ENCODE measurements around the gene PIGR. TPM values are rescaled to one million over a fixed set of nuclear protein-coding genes. Genes with fewer than 3 reads are reported as not detected.

PIGR gene
- polyA plus RNA-seq, 1 of the 3 experiments (the other 2 are of a cell fraction): not detected

DNA sequence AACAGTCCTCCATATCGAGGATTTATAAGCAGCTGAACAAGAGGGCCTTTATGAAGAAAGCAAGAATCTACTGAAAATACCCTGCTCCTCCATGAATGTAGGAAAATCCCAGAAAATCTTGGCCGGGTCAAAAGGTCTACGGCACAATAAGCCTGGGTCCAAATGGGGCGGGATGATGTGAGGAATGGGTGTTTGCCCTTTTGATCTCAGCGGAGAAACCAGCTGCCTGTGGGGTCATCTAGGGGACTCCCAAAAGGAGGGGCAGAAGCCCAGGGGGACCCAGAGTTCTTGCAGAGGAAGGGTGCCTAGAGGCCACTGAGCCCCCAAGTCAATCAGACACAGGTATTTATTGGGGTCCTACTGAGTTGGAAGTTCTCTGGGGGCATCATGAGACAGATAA, 11.4 kb upstream of the PIGR start:
- H3K9ac ChIP-seq: no peak overlapping the region
- ChIA-PET CTCF (interaction anchor here (1.0 to 1.4 kb wide), 3 partner anchors 25 to 232 kb away, joined by 3 read pairs; no protein-coding TSS in a partner anchor), POLR2A (no interaction called here)
- H3K27me3 ChIP-seq (ENCODE audit: insufficient read depth): peaks cover 27% of the 10 kb centered on the region; the same call in 1 of the 2 replicates
- H3K9me2 ChIP-seq: no peaks in the 10 kb centered on the region
- no peak for TF ChIP-seq TEAD4 (IDR thresholded peaks at IDR 0.05; ENCODE audit: borderline replicate concordance, insufficient read depth)
- no peak for TF ChIP-seq FOSL2 (IDR thresholded peaks at IDR 0.05; ENCODE audit: borderline replicate concordance, low read depth)
- no peak for TF ChIP-seq RAD21 (IDR thresholded peaks at IDR 0.05; ENCODE audit: low read length)
- no peak for TF ChIP-seq NFIC (IDR thresholded peaks at IDR 0.05; ENCODE audit: borderline replicate concordance)
- no peak for TF ChIP-seq SMC3 (IDR thresholded peaks at IDR 0.05; ENCODE audit: low read depth, low read length)
- TF ChIP-seq, protein P1, sequence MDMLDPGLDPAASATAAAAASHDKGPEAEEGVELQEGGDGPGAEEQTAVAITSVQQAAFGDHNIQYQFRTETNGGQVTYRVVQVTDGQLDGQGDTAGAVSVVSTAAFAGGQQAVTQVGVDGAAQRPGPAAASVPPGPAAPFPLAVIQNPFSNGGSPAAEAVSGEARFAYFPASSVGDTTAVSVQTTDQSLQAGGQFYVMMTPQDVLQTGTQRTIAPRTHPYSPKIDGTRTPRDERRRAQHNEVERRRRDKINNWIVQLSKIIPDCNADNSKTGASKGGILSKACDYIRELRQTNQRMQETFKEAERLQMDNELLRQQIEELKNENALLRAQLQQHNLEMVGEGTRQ (IDR thresholded peaks at IDR 0.05; ENCODE audit: borderline replicate concordance, low read depth, low read length): no peak
- no peak for TF ChIP-seq TCF12 (IDR thresholded peaks at IDR 0.05)
- no peak for TF ChIP-seq EP300 (IDR thresholded peaks at IDR 0.05; ENCODE audit: borderline replicate concordance in 1 of 2, low read depth in 1 of 2, low read length in 1 of 2)
- no peak overlapping the region for H3K4me3 ChIP-seq (ENCODE audit: low read depth in 2 of 2, low read length in 1 of 2)
- no peak overlapping the region for H3K27ac ChIP-seq (ENCODE audit: low read depth in 2 of 2, low read length in 1 of 2)
- H3K9me3 ChIP-seq: no peaks in the 10 kb centered on the region
- H3K79me2 ChIP-seq (ENCODE audit: insufficient read depth): no peaks in the 10 kb centered on the region
- H4K20me1 ChIP-seq (ENCODE audit: insufficient read depth): no peaks in the 10 kb centered on the region
- 50% methylated on average over 5 of the region's 5 CpGs for WGBS (ENCODE audit: low lambda C conversion rate)
- H3F3A ChIP-seq (replicated peaks; ENCODE audit: insufficient read depth): no peaks in the 10 kb centered on the region
- H3K4me1 ChIP-seq (ENCODE audit: control insufficient read depth in 1 of 2, insufficient read depth in 2 of 2, low read depth in 1 of 2, low read length in 1 of 2): no peaks in the 10 kb centered on the region
- H3K4me2 ChIP-seq: no peak overlapping the region
- no peak for DNase-seq
- H3K36me3 ChIP-seq (replicated peaks in 1 of 2; ENCODE audit: control insufficient read depth in 1 of 2, insufficient read depth in 2 of 2, low read length in 1 of 2): no peaks in the 10 kb centered on the region
- no peak overlapping the region for H2AFZ ChIP-seq (ENCODE audit: low read depth)

DNA sequence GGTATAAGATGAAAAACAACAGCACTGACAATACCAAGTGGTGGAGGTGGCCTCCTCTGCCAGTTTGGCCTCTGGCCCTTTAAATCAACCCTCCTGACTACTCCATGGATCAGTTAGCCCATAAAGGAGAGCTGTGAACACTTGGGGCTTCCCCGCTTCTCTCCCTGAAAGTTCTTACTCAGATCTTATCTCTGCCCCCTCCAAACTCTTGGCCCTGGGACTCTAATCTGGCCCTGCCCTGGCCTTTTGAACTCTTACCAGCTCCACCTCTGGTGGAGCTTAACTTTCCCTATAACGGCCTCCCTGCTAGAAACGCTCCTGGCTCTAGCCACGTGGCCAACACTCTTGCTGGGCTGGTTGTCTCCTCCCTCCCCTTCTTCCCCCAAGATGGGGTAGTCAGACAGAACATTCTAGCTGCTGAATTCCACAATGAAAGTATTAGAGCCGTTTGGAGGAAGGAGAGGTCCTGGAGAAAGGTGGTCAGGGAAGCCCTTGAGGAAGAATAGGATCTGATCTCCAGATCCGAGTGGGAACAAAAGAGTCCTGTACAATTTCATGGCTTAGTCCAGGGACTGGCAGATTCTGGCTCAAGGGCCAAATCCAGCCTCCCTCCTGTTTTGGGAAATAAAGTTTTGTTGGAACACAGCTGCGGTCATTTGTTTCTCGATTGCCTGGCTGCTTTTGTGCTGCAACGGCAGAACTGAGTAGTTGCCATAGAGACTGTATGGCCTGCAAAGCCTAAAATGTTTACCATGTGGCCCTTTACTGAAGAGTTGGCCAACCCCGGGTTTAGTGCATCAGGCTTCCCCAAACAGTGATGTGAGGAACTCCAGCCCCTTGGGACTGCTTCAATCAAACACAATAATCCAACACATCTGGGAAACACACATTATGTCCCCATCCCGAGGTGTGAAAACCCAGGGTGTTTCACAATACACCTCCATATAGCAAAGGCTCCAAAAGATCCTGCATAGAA, 9.5 kb upstream of the PIGR start:
- H3K4me3 ChIP-seq (ENCODE audit: low read depth in 2 of 2, low read length in 1 of 2): no peak overlapping the region
- H3K9me2 ChIP-seq: no peaks in the 10 kb centered on the region
- H3K4me1 ChIP-seq (ENCODE audit: control insufficient read depth in 1 of 2, insufficient read depth in 2 of 2, low read depth in 1 of 2, low read length in 1 of 2): no peaks in the 10 kb centered on the region
- WGBS (ENCODE audit: low lambda C conversion rate): 44% methylated on average over 10 of the region's 11 CpGs
- TF ChIP-seq, protein P1 (IDR thresholded peaks at IDR 0.05; ENCODE audit: borderline replicate concordance, low read depth, low read length): no peak
- TF ChIP-seq, protein P2, sequence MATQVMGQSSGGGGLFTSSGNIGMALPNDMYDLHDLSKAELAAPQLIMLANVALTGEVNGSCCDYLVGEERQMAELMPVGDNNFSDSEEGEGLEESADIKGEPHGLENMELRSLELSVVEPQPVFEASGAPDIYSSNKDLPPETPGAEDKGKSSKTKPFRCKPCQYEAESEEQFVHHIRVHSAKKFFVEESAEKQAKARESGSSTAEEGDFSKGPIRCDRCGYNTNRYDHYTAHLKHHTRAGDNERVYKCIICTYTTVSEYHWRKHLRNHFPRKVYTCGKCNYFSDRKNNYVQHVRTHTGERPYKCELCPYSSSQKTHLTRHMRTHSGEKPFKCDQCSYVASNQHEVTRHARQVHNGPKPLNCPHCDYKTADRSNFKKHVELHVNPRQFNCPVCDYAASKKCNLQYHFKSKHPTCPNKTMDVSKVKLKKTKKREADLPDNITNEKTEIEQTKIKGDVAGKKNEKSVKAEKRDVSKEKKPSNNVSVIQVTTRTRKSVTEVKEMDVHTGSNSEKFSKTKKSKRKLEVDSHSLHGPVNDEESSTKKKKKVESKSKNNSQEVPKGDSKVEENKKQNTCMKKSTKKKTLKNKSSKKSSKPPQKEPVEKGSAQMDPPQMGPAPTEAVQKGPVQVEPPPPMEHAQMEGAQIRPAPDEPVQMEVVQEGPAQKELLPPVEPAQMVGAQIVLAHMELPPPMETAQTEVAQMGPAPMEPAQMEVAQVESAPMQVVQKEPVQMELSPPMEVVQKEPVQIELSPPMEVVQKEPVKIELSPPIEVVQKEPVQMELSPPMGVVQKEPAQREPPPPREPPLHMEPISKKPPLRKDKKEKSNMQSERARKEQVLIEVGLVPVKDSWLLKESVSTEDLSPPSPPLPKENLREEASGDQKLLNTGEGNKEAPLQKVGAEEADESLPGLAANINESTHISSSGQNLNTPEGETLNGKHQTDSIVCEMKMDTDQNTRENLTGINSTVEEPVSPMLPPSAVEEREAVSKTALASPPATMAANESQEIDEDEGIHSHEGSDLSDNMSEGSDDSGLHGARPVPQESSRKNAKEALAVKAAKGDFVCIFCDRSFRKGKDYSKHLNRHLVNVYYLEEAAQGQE (IDR thresholded peaks at IDR 0.05; ENCODE audit: low read depth, low read length): no peak
- TF ChIP-seq EZH2phosphoT487 (IDR thresholded peaks at IDR 0.05; ENCODE audit: borderline replicate concordance, low read depth): no peak
- TF ChIP-seq, protein P3, sequence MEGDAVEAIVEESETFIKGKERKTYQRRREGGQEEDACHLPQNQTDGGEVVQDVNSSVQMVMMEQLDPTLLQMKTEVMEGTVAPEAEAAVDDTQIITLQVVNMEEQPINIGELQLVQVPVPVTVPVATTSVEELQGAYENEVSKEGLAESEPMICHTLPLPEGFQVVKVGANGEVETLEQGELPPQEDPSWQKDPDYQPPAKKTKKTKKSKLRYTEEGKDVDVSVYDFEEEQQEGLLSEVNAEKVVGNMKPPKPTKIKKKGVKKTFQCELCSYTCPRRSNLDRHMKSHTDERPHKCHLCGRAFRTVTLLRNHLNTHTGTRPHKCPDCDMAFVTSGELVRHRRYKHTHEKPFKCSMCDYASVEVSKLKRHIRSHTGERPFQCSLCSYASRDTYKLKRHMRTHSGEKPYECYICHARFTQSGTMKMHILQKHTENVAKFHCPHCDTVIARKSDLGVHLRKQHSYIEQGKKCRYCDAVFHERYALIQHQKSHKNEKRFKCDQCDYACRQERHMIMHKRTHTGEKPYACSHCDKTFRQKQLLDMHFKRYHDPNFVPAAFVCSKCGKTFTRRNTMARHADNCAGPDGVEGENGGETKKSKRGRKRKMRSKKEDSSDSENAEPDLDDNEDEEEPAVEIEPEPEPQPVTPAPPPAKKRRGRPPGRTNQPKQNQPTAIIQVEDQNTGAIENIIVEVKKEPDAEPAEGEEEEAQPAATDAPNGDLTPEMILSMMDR (IDR thresholded peaks at IDR 0.05): no peak
- no peak for TF ChIP-seq JUND (IDR thresholded peaks at IDR 0.05)
- TF ChIP-seq GATA2 (CRISPR knock-in tag; IDR thresholded peaks at IDR 0.05): no peak
- TF ChIP-seq, protein P4, sequence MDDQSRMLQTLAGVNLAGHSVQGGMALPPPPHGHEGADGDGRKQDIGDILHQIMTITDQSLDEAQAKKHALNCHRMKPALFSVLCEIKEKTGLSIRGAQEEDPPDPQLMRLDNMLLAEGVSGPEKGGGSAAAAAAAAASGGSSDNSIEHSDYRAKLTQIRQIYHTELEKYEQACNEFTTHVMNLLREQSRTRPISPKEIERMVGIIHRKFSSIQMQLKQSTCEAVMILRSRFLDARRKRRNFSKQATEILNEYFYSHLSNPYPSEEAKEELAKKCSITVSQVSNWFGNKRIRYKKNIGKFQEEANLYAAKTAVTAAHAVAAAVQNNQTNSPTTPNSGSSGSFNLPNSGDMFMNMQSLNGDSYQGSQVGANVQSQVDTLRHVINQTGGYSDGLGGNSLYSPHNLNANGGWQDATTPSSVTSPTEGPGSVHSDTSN (IDR thresholded peaks at IDR 0.05): no peak
- TF ChIP-seq MXI1 (IDR thresholded peaks at IDR 0.05; ENCODE audit: low read depth, low read length): no peak
- no peak overlapping the region for H2AFZ ChIP-seq (ENCODE audit: low read depth)
- H3F3A ChIP-seq (replicated peaks; ENCODE audit: insufficient read depth): no peaks in the 10 kb centered on the region
- H4K20me1 ChIP-seq (ENCODE audit: insufficient read depth): no peaks in the 10 kb centered on the region
- no peak overlapping the region for H3K4me2 ChIP-seq
- ChIA-PET CTCF (interaction anchor here (0.7 to 1.5 kb wide), 4 partner anchors 27 to 816 kb away, joined by 3 read pairs; no protein-coding TSS in a partner anchor), POLR2A (no interaction called here)
- no peaks in the 10 kb centered on the region for H3K36me3 ChIP-seq (replicated peaks in 1 of 2; ENCODE audit: control insufficient read depth in 1 of 2, insufficient read depth in 2 of 2, low read length in 1 of 2)
- H3K27me3 ChIP-seq (ENCODE audit: insufficient read depth): peaks cover 27% of the 10 kb centered on the region; the same call in 1 of the 2 replicates
- no peak overlapping the region for H3K27ac ChIP-seq (ENCODE audit: low read depth in 2 of 2, low read length in 1 of 2)
- no peaks in the 10 kb centered on the region for H3K9me3 ChIP-seq
- no peak for DNase-seq
- no peak overlapping the region for H3K9ac ChIP-seq
- H3K79me2 ChIP-seq (ENCODE audit: insufficient read depth): no peaks in the 10 kb centered on the region

All from SK-N-SH (cell line).